MM.1S (cell line): ENCODE measurements around the gene MRPL4.

Experiments
- EZH2 ChIP-seq: fragments of 300-600 bp; sonication (generic); optimal IDR thresholded peaks from 2 replicates; pipeline ENCODE3; 2017; ENCODE audit warnings: low read depth, mild to moderate bottlenecking, antibody characterized with exemption, low read length, mixed read lengths
- TF ChIP-seq, protein P1 (sequence below): fragments of 300-600 bp; sonication (generic); IDR thresholded peaks from 2 replicates; pipeline ENCODE4 v1.5.1; 2016; ENCODE audit warnings: antibody characterized with exemption, low read length, mixed read lengths

DNA sequence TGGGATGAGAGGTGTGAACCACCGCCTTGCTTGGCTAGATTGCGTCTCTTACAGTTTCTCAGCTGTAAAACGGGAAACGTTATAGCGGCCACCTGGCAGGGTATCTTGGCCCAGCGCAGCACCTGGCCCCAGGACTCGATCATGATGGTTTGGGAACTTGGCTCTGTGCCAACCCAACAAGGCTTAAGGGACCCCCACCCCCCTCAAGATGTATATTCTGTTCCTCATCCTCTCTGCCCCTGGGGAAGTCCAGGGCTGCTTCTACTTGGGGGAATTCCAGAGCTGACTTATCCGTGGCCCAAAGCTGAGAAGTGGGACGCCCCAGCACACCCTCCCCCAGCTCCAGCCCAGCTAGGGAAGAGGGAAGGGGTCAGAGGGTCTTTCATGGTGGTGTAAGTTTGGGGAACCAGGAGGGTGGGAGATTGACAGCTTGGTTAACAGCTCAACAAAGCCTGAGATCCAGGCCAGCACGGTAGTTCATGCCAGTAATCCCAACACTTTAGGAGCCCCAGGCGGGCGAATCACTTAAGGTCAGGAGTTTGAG, 19.6 kb downstream of the MRPL4 start:
- TF ChIP-seq, protein P1, sequence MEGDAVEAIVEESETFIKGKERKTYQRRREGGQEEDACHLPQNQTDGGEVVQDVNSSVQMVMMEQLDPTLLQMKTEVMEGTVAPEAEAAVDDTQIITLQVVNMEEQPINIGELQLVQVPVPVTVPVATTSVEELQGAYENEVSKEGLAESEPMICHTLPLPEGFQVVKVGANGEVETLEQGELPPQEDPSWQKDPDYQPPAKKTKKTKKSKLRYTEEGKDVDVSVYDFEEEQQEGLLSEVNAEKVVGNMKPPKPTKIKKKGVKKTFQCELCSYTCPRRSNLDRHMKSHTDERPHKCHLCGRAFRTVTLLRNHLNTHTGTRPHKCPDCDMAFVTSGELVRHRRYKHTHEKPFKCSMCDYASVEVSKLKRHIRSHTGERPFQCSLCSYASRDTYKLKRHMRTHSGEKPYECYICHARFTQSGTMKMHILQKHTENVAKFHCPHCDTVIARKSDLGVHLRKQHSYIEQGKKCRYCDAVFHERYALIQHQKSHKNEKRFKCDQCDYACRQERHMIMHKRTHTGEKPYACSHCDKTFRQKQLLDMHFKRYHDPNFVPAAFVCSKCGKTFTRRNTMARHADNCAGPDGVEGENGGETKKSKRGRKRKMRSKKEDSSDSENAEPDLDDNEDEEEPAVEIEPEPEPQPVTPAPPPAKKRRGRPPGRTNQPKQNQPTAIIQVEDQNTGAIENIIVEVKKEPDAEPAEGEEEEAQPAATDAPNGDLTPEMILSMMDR: no peak
- TF ChIP-seq EZH2: no peak
